Type B pancreatic cell (in vitro differentiated cells): ENCODE data around the gene RASL10A. TPM values are rescaled to one million over a fixed set of nuclear protein-coding genes. Genes with fewer than 3 reads are reported as not detected.
"Not testable (repeated sequence)": the region's sequence is repeated elsewhere in the genome, so short reads cannot be mapped to it uniquely, and the experiment has no call there.

ENCODE experiments used
- DNase-seq: peaks from one replicate; pipeline ENCODE4 v3.0.0; 2021; ENCODE audit warnings: mixed read lengths; ENCODE audit not compliant: unreplicated experiment; ENCODE audit errors: extremely low spot score
- H3K27ac Mint-ChIP-seq: 2 replicates; pipeline ENCODE4 v1.8.0; 2021; ENCODE audit warnings: mild to moderate bottlenecking, mixed read lengths
- H3K27me3 Mint-ChIP-seq: 2 replicates; pipeline ENCODE4 v1.8.0; 2021; ENCODE audit warnings: mixed read lengths
- H3K36me3 Mint-ChIP-seq: 2 replicates; pipeline ENCODE4 v1.8.0; 2021; ENCODE audit warnings: mixed read lengths
- H3K4me1 Mint-ChIP-seq: one replicate; pipeline ENCODE4 v1.8.0; 2021; ENCODE audit warnings: mixed read lengths; ENCODE audit not compliant: unreplicated experiment
- H3K4me3 Mint-ChIP-seq: 2 replicates; pipeline ENCODE4 v1.8.0; 2021; ENCODE audit warnings: mild to moderate bottlenecking, mixed read lengths
- H3K9me3 Mint-ChIP-seq: 2 replicates; pipeline ENCODE4 v1.8.0; 2021; ENCODE audit warnings: mixed read lengths
- CTCF ChIP-seq: fragments of 200-600 bp; sonication (generic); conservative IDR thresholded peaks from 2 replicates; pipeline ENCODE4 v1.5.0; 2021; ENCODE audit warnings: antibody characterized with exemption, mild to moderate bottlenecking
- long read RNA-seq: library from polyadenylated mRNA; unstranded; transcript quantifications from one replicate; pipeline ENCODE4 v2.0.0, GENCODE V29; 2020
- total RNA-seq: library from RNA; stranded (reverse); gene quantifications from 2 replicates; pipeline ENCODE4 v1.2.1, GENCODE V29; 2021; ENCODE audit warnings: low replicate concordance

Gene RASL10A, protein sequence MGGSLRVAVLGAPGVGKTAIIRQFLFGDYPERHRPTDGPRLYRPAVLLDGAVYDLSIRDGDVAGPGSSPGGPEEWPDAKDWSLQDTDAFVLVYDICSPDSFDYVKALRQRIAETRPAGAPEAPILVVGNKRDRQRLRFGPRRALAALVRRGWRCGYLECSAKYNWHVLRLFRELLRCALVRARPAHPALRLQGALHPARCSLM
- total RNA-seq = 0.62 and 1.5 TPM in 2 replicates
- long read RNA-seq = 0 reads

DNA sequence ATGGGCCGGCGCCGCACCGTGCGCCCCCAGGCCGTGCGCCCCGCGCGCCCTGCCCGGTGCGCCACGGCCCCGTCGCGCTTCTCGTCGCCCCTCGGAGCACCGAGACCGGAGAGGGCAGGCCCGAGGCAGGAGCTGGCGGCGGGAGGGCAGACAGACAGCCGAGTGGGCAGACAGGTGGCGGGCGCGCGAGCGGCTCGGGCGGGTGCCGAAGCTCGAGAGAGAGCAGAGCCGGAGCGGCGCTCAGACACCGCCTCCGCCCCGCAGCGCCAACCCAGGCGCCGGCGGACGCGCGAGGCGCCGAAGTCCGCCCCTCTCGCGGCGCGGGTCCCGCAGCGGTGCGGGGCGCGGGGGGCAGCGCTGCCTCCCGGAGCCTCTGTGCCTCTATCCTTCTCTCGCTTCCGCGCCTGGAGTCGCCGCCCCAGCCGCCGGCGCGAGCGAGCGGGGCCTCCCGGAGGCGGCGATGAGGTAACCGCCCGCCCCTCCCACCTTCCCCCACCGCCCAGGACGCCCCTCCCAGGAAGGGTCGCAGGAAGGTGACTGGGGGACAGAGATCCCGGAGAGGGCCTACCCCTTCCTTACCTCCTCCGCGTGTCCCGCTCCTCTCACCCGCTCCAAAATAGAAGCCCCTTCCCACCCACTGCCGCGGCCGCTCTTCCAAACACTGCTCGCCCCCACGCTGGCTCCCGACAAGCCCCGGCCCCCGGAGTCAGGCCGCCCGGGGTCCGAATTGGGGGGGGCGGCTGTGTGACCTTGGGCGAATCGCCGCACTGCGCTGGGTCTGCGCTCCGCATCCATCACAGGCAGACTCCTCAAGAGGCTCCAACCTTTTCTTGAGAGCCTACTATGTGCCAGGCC is at the start of gene RASL10A:
TSS of gene RASL10A (minus strand) at position 412 of the 855 bp plus-strand sequence. CDS start 451 bp downstream, outside the sequence.
- peaks cover 12% of the 10 kb centered on the region for H3K4me1 Mint-ChIP-seq
- no peaks in the 10 kb centered on the region for H3K9me3 Mint-ChIP-seq
- peak within 1 kb of the TSS; percentile 82 for H3K4me3 Mint-ChIP-seq
- DNase-seq = no peak
- H3K27ac Mint-ChIP-seq = no peak within 1 kb of the TSS
- no peak for TF ChIP-seq CTCF
- peaks cover 45% of the 10 kb centered on the region for H3K27me3 Mint-ChIP-seq
- no peaks in the 10 kb centered on the region for H3K36me3 Mint-ChIP-seq

DNA sequence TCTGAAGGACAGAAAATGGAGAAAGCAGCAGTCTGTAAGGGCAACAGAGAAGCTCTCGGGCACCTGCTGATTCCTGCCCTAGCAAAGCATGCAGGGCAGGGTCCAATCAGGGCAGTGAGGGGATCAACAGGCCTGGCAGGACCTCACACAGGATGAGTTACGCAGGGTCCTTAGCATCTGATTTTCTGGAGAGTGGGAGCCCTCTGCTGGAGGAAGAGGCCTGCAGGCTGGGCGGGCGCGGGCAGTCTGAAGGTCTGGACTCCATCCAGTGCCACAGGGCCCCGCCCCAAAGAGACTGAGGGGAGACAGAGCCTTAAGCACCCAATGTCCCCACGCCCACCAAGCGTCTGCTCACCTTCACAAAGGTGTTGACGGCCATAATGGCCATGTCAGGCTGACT is 44.0 kb upstream of the RASL10A start:
- Mint-ChIP-seq H3K4me3 (no peak overlapping the region), H3K27ac (no peak overlapping the region), H3K27me3 (no peaks in the 10 kb centered on the region), H3K4me1 (peaks cover 9% of the 10 kb centered on the region), H3K9me3 (no peaks in the 10 kb centered on the region), H3K36me3 (peaks cover 16% of the 10 kb centered on the region)
- peak; percentile 76 for TF ChIP-seq CTCF
- DNase-seq = no peak

DNA sequence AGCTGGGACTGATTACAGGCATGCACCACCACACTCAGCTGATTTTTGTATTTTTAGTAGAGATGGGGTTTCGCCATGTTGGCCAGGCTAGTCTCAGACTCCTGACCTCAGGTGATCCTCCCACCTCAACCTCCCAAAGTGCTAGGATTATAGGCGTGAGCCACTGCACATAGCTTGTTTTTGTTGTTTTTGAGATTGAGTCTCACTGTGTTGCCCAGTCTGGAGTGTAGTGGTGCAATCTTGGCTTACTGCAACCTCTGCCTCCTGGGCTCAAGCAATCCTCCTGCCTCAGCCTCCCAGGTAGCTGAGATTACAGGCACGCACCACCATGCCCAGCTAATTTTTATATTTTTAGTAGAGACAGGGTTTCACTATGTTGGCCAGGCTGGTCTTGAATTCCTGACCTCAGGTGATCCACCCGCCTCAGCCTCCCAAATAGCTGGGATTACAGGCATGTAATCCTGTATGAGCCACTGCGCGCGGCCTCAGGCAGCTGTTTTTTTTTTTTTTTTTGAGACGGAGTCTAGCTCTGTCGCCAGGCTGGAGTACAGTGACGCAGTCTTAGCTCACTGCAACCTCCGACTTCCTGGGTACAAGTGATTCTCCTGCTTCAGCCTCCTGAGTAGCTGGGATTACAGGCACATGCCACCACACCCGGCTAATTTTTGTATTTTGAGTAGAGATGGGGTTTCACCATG is 41.8 kb upstream of the RASL10A start:
- not testable (repeated sequence) for H3K27ac Mint-ChIP-seq, H3K27me3 Mint-ChIP-seq, H3K4me1 Mint-ChIP-seq, H3K9me3 Mint-ChIP-seq, DNase-seq, H3K4me3 Mint-ChIP-seq
- peaks cover 17% of the 10 kb centered on the region for H3K36me3 Mint-ChIP-seq

GRCh38 chr22:29353860-29354259 is 38.4 kb upstream of the RASL10A start:
- H3K4me3 Mint-ChIP-seq = no peak overlapping the region
- no peak for TF ChIP-seq CTCF
- H3K9me3 Mint-ChIP-seq = no peaks in the 10 kb centered on the region
- DNase-seq = no peak
- no peak overlapping the region for H3K27ac Mint-ChIP-seq
- H3K27me3 Mint-ChIP-seq = no peaks in the 10 kb centered on the region
- H3K36me3 Mint-ChIP-seq = peaks cover 12% of the 10 kb centered on the region
- no peaks in the 10 kb centered on the region for H3K4me1 Mint-ChIP-seq

- Mint-ChIP-seq H3K9me3 (no peaks in the 10 kb centered on the region), H3K4me3 (no peak overlapping the region), H3K27ac (peak overlapping the region; percentile 15), H3K36me3 (peaks cover 17% of the 10 kb centered on the region), H3K27me3 (no peaks in the 10 kb centered on the region), H3K4me1 (no peaks in the 10 kb centered on the region)
- TF ChIP-seq CTCF = no peak
- DNase-seq = no peak
These were observed 37.8 kb upstream of the RASL10A start for GRCh38 chr22:29353286-29353685.
